ENCODE results near the gene LHFPL6. TPM values are rescaled to one million over a fixed set of nuclear protein-coding genes. Genes with fewer than 3 reads are reported as not detected.

The LHFPL6 gene
- total RNA-seq, 1 donor from 2014 or later, result 31.7 TPM

- Mint-ChIP-seq H3K27ac (no peak overlapping the region), H3K36me3 (peaks cover 4% of the 10 kb centered on the region), H3K4me3 (no peak overlapping the region), H3K27me3 (no peaks in the 10 kb centered on the region), H3K9me3 (peaks cover 5% of the 10 kb centered on the region), H3K4me1 (ENCODE audit: unreplicated experiment) (peaks cover 5% of the 10 kb centered on the region)
- TF ChIP-seq CTCF (conservative IDR thresholded peaks at IDR 0.05), result no peak
- no peak for DNase-seq (ENCODE audit: extremely low spot score, unreplicated experiment)
Observed at GRCh38 chr13:39557285-39557955, 45.6 kb downstream of the LHFPL6 start.

- H3K36me3 Mint-ChIP-seq, result peaks cover 4% of the 10 kb centered on the region
- peaks cover 5% of the 10 kb centered on the region for H3K4me1 Mint-ChIP-seq (ENCODE audit: unreplicated experiment)
- no peak overlapping the region for H3K4me3 Mint-ChIP-seq
- no peaks in the 10 kb centered on the region for H3K27me3 Mint-ChIP-seq
- DNase-seq (ENCODE audit: extremely low spot score, unreplicated experiment), result no peak
- no peak overlapping the region for H3K27ac Mint-ChIP-seq
- peaks cover 5% of the 10 kb centered on the region for H3K9me3 Mint-ChIP-seq
- no peak for TF ChIP-seq CTCF (conservative IDR thresholded peaks at IDR 0.05)
Observed at GRCh38 chr13:39556866-39557265, 46.1 kb downstream of the LHFPL6 start.

- Mint-ChIP-seq H3K27ac (no peak overlapping the region), H3K4me3 (no peak overlapping the region), H3K27me3 (no peaks in the 10 kb centered on the region), H3K4me1 (ENCODE audit: unreplicated experiment) (peaks cover 5% of the 10 kb centered on the region), H3K36me3 (peaks cover 4% of the 10 kb centered on the region), H3K9me3 (peaks cover 5% of the 10 kb centered on the region)
- DNase-seq (ENCODE audit: extremely low spot score, unreplicated experiment), result no peak
- TF ChIP-seq CTCF (conservative IDR thresholded peaks at IDR 0.05), result no peak
Observed at GRCh38 chr13:39554371-39554770, 48.6 kb downstream of the LHFPL6 start.

DNA sequence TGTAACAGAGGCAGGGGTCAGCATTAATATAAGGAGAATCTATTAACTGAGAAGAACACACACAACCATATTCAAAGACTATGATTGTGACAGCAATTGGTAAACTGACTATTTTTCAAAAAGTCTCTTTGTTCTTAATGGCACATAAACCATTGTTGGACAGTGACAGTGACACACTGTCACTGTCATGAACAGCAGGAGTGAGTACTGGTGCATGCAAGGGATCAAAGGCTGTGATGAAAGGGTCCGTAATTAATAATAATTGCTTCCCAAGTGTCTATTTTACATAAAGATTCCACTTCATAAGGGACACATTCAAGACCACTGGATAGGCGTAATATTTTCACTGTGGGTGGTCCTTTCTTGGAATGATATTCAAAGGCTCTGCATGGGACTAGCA is 50.7 kb downstream of the LHFPL6 start:
- H3K4me1 Mint-ChIP-seq (ENCODE audit: unreplicated experiment), result peaks cover 6% of the 10 kb centered on the region
- H3K4me3 Mint-ChIP-seq, result no peak overlapping the region
- H3K9me3 Mint-ChIP-seq, result peaks cover 5% of the 10 kb centered on the region
- no peak for TF ChIP-seq CTCF (conservative IDR thresholded peaks at IDR 0.05)
- H3K27ac Mint-ChIP-seq, result no peak overlapping the region
- H3K36me3 Mint-ChIP-seq, result peaks cover 4% of the 10 kb centered on the region
- no peaks in the 10 kb centered on the region for H3K27me3 Mint-ChIP-seq
- DNase-seq (ENCODE audit: extremely low spot score, unreplicated experiment), result no peak

DNA sequence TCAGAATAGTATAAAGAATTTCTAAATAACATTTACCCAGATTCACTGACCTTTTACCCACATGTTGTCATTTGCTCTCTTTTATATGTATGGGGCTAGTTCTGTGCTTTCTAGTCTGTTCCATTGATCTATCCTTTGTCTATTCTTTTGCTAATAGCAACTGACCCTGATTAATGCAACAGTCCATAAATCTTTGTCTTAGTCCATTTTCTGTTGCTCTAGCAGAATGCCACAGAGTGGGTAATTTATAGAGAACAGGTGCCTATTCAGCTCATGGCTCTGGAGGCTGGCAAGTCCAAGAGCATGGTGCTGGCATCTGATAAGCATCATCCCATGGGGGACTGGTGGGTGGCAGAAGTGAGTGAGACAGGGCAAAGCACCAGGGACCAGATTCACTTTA is 52.1 kb downstream of the LHFPL6 start:
- Mint-ChIP-seq H3K4me1 (ENCODE audit: unreplicated experiment) (peaks cover 15% of the 10 kb centered on the region), H3K9me3 (peaks cover 1% of the 10 kb centered on the region), H3K36me3 (peaks cover 4% of the 10 kb centered on the region), H3K27me3 (no peaks in the 10 kb centered on the region), H3K4me3 (no peak overlapping the region), H3K27ac (no peak overlapping the region)
- no peak for TF ChIP-seq CTCF (conservative IDR thresholded peaks at IDR 0.05)
- no peak for DNase-seq (ENCODE audit: extremely low spot score, unreplicated experiment)

Measured in type B pancreatic cell (in vitro differentiated cells).